NCI-H524 (cell line): ENCODE data around the gene P2RX3.
"Not testable (repeated sequence)": the region's sequence is repeated elsewhere in the genome, so short reads cannot be mapped to it uniquely, and the experiment has no call there.

Experiments used
- DNase-seq, 2 experiments: peaks; one replicate each; lab custom pipeline; 2025; lab: John Stamatoyannopoulos, UW

P2RX3 gene

GRCh38 chr11:57397394-57397990, 59.3 kb downstream of the P2RX3 start:
- no peak for DNase-seq

- DNase-seq: no peak
These were observed 61.1 kb downstream of the P2RX3 start for GRCh38 chr11:57399221-57399620.

- DNase-seq: no peak
These were observed 61.9 kb downstream of the P2RX3 start for GRCh38 chr11:57399972-57400578.

- DNase-seq: peak in 1 of 2 experiments; percentile 56
These were observed 64.2 kb downstream of the P2RX3 start for GRCh38 chr11:57402188-57403002.

GRCh38 chr11:57403003-57403801, 65.0 kb downstream of the P2RX3 start:
- DNase-seq: not testable (repeated sequence)

- no peak for DNase-seq
These were observed 65.6 kb downstream of the P2RX3 start for GRCh38 chr11:57403802-57404147.

- DNase-seq: peak in 1 of 2 experiments; percentile 24
These were observed 67.2 kb downstream of the P2RX3 start for GRCh38 chr11:57405271-57405860.

- no peak for DNase-seq
These were observed 68.3 kb downstream of the P2RX3 start for GRCh38 chr11:57406337-57406904.

GRCh38 chr11:57407010-57407920, 69.1 kb downstream of the P2RX3 start:
- no peak for DNase-seq

GRCh38 chr11:57407941-57408475, 69.9 kb downstream of the P2RX3 start:
- no peak for DNase-seq

GRCh38 chr11:57408771-57409170, 70.6 kb downstream of the P2RX3 start:
- DNase-seq: no peak

- DNase-seq: no peak
These were observed 71.4 kb downstream of the P2RX3 start for GRCh38 chr11:57409321-57410100.

- DNase-seq: no peak
These were observed 72.1 kb downstream of the P2RX3 start for GRCh38 chr11:57410287-57410686.

- DNase-seq: no peak
These were observed 75.5 kb downstream of the P2RX3 start for GRCh38 chr11:57413681-57414080.

GRCh38 chr11:57414612-57415212, 76.6 kb downstream of the P2RX3 start:
- no peak for DNase-seq

GRCh38 chr11:57416436-57416835, 78.3 kb downstream of the P2RX3 start:
- no peak for DNase-seq

- DNase-seq: no peak
These were observed 78.9 kb downstream of the P2RX3 start for GRCh38 chr11:57417056-57417455.

GRCh38 chr11:57418131-57418530, 80.0 kb downstream of the P2RX3 start:
- no peak for DNase-seq

- DNase-seq: no peak
These were observed 81.0 kb downstream of the P2RX3 start for GRCh38 chr11:57419146-57419545.
